Fibroblast of gingiva (primary cell): ENCODE results near the gene CHST8.

Experiments
- DNase-seq: peaks from one replicate; pipeline ENCODE4 v3.0.0-alpha.2; 2011; ENCODE audit warnings: low read depth

The CHST8 gene

DNA sequence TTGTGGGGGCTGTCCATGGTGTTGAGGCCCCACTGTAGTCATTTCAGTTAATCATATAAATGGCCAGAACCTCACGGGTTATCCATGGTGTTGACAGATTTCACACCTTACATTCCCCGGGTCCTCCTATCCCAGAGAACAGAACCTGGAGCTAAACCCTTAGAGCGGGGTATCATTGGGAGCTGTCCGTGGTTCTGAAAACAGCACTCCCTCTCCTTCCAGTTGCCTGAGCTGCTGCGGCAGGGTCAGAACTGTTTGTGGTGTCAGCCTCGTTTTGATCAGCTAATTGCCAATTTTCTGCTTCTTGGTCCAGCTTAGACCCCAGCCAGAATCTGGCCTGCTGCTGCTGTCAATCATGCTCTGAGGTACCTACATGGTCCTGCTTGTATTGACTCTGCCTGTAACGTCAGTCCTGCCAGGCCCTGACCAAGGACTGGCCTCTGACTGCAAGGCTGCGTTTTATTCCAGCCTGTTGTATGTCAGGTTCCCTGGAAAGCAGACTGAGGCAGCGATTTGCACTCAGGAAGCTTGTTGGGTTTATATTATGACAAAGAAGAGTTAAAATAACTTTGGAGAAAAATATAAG is 119.2 kb downstream of the CHST8 start:
- DNase-seq = no peak

DNA sequence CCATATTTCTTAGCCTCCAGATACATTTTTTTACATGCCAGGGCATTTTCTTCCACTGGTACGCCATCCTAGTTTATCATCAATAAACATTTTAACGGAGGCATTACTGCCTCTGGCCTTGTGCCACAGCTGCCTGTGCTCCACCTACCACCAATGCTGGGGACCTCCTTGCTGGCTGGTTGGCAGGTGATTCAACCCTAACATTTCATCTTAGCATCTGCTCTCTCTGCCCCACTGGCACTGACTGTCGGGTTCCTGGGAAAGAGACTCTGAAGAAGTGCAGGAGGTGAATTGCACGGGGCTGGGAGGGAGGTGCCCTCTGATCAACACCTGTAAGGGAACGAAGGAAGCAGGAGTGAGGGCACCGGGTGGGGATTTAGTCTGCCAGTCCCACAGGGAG is 123.5 kb downstream of the CHST8 start:
- DNase-seq = no peak

DNA sequence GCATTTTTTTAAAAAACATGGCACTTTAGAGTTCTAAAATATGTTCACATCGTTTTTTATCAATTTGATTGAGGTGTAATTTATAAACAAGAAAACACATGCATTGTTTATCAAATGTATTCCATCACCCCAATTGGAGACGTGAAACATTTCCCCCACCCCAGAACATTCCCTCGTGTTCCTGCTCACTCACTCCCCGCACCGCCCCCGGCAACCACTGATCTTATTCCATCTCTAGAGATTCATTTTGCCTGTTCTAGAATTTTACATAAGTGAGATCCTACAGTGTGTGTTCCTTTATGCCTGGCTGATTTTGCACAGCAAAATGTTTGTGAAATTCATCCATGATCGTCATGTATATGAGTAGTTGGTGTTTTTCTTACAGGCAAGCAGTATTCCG is 124.4 kb downstream of the CHST8 start:
- no peak for DNase-seq

DNA sequence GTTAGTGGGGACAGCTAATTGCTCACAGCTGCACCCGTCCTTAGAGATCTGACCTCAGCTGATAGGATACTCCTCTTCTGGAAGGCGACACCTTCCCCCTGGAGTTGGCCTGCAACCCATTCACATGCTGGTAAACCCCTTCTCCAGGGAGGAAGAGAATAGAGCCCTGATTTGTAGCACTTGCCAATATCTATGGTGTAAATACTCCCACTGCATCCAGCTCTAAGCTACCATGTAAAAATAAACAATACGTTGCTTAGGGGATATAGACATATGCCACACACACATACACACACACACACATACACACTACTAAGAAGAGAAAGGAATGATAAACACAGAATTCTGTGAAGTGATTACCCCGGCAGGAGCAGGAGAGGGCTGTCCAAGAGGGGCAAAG is 125.5 kb downstream of the CHST8 start:
- no peak for DNase-seq

DNA sequence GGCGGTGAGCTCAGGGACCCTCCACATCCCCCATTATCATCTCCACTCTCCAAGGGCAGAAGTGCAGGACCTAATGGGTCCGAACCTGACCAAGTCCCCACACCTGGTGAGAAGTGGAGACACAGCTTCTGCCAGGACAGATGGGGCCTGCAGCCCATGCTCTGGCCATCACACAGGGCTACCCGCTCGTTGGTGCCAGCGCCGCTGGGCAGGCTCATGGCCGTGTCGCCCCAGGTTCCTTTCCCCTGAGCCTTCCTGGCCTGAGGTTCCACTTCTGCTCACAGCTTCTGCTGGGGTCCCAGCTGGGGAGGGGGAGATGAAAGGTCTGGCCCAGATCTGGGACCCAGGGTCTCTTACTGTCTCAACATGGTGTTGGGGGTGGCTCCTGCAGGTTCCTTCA is 126.5 kb downstream of the CHST8 start:
- DNase-seq = no peak

DNA sequence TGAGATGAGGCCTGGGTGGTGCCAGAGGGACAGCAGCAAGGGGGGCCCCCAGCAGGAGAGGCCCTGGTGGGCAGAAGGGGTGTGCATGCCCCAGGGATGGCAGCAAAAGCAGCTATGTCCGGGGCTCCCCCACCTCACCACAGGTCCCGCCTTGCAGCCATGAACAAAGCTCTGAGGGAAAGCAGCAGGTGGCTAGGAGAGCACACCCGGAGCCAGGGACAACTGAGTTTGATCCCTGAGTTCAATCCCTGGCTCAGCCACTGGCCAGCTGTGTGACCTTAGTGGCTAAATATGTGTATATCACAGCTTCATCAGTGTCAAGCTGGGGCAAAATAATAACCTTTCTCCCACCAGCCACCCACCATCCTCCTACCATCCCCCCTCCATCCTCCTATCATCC is 127.3 kb downstream of the CHST8 start:
- no peak for DNase-seq

DNA sequence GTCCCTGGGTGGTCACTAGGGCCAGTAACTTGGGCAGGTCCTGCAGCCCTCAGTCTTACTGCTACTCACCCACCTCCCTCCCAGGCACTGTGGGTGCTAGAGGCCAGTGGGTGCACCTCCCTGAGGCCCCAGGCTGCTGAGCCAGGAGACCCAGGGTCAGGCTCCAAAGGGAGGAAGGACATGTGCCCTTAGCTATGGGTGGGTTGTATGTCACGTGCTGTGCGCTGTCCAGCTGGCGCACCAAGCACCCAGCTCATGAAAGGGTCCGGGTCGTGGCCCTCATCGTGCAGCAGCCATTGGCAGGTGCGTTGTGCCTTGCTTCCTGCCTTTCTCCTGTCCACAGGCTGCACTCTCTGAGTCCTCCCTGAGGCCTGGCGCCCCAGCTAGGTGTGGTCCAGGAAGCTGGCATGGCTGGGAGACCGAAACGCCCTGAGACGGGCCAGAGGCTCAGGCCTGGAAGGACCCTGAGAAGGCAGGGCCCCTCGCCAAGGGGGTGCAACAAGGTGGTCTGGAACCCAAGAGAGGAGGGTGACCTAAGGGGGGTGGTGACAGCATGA is 127.9 kb downstream of the CHST8 start:
- no peak for DNase-seq

DNA sequence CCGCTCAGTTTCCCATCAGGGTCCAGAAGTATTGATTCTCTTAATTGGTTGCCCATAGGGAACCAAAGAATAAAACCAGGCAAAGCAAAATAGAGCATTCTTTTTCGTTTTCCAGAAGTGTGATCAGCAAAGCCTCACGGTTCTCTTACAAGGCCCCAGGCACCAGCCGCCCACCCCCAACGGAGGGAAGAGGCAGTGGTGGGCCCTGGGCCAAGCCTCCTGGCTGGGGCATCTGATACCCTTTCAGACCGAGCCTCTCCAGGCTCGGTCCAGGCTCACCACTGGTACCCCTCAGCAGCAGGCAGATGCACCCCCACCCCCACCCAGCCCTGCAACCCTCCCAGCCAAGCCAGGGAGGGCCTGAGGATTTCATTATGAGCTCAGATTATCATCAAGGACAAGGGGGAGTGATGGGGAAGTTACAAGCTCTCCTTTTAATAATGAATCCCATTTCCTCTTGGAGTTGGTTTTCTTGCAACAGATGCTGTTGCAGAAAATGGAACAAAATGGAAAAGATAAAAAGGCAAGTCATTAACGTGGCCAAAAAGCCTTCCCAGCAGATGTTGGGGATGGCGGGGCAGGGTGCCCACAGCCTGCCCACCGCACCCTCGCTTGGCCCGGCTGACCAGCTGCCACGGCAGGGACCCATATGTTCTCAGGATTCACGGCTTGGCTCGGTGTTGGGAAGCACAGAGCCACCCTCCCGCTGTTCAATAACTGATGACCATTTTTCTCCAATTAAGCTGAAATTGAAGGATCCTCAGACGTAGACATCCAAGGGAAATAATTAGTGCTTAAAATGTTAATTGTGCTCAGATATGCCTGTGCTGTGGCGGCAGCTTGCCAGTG is 129.1 kb downstream of the CHST8 start:
- DNase-seq = no peak

DNA sequence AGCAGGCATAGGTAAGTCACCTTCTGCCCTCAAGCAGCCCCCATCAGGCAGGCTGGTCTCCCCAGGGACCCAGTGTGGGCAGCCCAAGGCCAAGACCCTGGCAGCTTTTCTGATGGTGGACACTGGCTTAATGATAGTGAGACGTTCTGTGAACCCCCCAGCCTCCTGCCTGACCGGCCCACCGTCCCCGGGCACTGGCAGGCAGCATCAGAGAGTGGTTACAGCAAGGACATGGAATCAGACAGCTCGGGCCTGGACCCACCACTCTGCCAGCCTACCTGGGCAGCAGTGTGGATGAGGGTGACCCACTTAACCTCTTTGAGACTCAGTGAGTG is 129.7 kb downstream of the CHST8 start:
- DNase-seq = no peak

DNA sequence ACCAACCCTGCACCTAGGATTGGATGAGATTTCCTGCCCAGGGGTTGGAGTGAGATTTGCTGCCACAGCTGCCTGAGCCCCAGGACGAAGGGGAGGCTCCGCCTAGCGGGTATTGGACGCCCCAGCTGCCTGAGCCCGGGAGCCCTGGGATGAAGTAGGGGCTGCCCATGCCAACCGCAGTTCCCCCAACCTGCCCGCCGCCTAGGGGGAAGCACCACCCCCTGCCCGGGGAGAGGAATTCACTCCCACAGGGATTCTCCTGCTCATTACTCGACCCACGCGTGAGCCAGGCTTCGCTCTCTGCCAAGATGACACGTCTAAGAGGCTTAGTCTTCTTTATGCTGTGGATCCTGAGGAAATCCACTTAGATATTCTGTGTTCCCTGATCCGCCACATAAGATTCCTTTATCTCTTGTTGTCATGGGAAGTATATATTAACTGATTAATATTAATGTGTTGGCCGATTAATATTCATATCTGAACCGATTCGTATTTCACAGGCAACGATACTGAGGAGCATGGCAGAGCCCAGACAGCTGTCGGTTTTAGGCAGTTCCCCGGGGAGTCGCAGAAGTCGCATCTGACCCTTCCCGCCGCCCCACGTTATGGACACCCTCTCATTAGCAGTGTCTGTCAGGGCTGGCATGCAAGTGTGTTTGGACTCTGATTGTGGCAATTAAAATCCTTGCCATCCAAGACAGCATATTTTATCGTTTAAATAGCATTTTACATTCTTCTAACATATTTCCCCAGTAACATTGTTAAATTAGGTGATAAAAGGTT is 130.5 kb downstream of the CHST8 start:
- DNase-seq = no peak

DNA sequence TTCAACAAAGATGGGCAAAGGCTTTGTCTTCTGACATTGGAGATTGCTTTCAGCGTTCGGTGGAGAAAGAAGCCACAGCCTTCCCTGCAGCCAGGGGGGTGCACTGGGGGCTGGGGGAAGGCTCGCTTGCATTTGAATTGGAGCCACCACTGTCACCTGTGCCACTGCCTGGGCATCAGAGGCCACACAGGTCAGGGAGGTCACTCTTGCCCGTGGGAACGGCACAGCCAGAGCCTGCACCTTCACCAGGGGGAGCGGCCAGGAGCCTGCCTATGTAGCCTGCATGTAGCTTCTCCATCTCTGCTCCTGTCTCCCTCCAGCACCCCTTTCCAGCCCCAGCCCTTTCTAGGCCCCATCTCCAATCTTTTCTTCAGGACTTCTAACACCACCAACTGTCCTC is 131.2 kb downstream of the CHST8 start:
- no peak for DNase-seq

DNA sequence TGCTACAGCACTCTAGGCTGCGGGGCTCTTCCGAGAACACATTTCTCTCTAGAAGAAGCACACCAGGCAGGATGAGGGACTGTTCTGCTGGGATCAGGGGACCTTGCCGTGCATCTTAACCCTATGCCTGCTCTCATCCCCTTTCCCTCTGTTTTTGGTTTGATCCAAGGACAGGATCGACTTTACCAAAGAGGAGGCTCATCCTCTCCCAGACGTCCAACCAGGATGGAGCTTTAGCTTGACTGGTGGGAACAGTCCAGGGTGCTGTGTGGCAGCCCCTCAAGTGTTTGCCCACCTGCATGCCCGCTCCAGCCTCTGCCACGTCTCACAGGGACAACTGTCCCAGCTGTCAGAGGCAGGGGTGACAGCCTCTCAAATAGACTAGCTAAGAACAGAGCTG is 132.6 kb downstream of the CHST8 start:
- DNase-seq = no peak

DNA sequence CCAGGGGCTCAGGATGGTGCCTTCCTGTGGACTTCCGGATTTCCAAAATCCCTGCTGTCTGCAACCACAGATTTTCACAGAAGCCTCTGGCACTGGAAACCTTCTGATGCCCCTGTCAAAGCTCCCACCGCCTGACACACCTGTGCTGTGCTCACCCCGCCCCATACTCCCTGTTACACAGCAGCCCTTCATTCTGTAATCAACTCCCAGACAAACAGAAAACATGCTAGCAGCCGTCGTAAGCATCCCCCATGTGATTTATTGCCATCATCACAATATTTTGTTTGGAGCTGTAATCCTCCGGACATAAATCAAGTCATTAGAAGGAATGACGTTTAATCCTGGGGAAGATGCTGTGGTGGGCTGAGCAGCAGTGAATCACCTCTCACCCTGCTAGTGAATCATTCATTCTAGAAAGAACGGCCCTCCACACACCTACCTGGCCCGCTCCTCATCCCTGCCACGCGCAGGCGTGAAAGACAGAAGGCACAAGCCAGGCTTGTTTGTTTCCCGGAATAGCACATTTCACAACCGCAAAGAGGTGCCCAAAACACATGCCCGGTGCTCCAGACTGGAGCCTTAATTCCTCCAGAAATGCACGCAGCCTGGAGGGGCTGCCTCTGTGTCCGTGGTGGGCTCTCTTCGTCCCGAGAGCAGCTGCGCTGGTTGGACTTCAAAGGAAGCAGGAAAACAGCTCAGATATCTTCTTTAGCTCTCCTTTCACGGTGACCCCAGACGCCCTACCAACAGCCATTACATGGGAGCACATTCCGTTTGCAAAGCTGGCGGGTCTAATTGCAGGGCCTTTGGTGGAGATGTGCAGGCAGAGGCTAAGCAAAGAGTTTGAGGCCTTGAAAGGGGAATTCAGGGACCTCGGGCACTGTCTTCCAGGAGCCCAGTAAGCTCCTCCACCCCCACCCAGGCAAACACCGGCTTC is 133.6 kb downstream of the CHST8 start:
- no peak for DNase-seq

DNA sequence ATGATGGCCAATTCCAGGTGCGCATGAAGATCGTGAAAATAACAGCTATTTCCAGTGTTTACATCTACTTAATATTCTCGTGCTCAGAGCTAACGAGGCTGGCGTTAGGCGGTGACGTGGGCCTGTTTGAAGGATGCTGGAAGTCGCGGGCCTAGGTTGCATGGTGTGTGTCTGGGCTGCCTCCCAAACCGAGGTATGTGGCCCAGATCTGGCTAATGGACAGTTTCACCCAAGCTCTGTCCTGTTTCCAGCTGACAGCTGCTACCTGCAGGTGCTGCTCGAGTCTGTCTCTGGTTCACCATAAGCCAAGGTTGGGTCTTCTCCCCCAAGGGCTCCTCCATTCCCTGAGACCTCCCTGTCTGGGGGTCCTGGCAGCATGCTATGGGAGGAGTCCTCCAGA is 134.4 kb downstream of the CHST8 start:
- no peak for DNase-seq

DNA sequence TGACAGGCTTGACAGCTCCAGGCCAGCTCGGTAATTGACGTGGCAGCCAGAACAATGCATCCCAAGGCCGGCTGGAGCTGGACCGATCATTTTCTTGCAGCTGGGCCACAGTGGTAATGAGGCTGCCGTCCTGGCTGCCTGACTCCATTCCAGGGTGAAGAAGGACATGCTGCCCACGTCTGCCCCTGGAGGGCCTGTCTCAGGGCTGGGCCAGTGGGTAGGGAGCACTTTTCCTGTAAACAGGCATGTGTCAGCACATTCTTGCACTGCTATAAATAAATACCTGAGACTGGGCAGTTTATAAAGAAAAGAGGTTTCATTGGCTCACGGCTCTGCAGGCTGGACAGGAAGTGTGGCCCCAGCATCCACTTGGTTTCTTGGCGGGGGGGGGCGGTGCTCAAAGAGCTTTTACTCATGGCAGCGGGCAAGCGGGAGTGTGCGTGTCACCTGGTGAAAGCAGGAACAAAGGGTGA is 136.8 kb downstream of the CHST8 start:
- DNase-seq = no peak

DNA sequence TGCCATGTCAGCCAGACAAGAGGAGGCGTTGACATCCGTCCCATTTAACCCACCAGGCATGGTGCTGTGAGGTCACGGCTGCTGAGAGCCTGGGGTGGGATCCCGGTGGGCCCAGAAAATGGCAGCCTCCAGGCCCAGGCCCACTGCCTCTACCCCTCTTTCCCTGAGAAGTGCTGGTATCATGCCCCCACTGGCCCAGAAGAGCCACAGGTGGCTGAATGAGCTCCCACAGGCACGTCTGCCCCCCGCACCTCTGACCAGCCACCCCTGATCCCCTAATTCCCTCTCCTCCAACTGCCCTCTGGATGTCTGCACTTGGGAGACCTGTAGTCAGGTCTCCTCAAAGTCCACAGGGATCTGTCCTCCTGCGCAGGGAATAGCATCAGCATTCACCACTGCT is 137.6 kb downstream of the CHST8 start:
- no peak for DNase-seq

DNA sequence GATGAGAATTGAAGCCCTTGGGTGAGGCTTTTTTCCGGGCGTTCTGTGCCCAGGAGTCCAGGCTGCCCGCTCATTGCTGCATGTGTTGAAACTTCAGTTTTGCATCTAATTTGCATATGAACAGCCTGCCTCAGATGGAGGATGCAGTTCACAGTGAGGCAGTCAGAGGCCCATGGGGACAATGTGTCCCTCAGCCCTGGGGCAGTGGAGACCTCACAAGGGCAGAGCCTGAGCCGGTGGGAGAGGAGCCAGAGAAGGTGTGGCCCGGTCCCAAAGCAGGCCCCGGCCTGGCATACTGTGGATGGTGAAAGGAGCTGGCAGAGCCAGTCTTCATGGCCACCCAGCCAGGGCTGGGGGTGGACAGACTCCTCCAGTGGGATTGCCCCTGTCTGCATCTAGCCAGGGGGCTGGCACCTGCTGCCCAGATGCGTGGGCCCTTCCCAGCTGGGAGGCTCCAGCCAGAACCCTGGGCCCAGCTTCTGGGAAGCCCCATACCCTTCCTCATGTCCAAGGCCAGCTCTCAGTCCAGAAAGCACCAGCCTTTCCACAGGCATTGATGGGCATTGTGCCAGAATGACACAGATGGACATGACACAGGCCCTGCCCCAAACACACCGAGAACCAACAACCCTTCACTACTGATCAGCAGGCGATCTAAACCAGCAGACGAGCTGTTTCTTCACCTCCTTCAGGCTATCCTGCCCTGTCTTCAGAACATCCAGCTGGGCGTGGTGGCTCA is 142.0 kb downstream of the CHST8 start:
- DNase-seq = no peak

DNA sequence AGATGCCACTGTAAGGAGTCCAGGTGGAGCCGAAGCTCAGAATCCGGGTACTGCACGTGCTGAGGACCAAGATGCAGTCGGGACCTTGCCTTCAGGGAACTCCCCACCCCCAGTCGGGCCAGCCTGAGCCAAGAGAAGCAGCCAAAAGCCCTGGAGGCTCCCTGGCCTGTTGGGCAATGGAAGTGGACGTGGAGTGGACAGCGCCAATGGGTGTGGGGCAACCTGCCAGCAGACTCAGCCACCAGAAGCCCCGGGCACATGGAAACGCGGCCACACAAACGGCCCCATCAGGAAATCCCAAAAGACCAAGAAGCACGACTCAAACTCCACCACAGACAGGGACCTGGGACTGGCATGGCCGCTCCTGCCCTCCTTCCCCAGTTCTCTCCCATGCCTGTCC is 144.9 kb downstream of the CHST8 start:
- DNase-seq = no peak

DNA sequence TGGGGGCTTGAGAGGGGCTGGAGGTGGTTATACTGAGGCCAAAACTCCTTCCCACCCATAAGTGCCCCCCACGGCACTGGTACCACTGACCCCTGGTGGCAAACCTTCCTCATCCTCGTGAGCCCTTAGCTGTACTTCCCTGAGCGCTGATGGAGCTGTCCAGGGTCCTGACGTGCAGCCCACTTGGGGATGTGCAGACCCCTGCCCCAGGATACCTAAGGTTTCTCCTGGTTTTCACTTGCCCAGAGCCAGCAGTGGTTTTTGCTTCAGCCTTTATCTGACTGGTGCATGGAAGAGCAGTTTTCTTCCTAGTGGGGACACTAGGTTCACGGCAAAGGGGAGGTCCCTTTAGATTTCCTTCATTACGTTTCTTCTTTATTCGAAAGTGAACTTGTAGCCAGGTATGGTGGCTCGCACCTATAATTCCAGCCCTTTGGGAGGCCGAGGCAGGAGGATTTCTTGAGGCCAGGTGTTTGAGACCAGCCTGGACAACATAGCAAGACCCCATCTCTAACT is 146.2 kb downstream of the CHST8 start:
- no peak for DNase-seq

DNA sequence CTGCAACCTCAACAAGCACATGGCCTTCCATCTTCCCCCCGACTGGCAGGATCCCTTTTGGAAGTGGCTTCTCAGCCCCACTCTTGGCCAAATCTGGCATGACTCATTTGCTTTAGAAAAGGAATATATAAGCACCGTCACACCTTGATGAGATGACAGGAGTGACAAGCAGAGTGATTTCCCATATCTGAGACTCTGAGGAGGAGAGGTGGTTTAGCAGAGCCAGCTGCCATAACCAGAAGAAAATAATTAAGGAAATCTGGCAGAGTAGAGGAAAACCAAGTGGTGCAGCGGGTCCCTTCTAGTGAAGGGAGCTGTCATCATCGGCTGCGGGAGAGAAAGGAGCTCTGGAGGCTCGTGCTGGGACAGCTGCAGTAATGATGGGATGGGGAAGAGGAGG is 147.5 kb downstream of the CHST8 start:
- DNase-seq = no peak

DNA sequence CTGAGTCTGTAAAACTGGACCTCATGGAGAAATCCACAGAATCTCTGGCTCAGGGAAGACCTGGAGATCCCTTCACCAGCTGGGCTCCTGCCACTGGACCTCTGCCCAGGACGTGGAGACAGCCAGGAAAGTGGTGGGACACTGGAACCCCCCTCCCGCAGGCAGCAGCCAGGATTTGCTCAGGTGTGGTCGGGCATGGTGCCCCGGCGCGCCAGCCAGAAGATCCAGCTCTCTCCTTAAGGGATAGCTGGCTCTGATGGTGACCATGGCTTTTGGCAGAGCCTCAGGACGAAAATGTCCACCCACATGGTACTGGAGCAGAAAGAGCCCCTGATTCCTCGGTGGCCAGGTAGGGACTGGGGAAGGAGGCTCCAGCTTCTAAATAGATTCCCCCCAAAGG is 148.4 kb downstream of the CHST8 start:
- DNase-seq = no peak
